H1 (cell line): ENCODE results near the gene ZDHHC1. TPM values are rescaled to one million over a fixed set of nuclear protein-coding genes. Genes with fewer than 3 reads are reported as not detected.

ENCODE experiments used
- CTCF ChIA-PET: fragments of 300-600 bp; sonication (Branson Sonifier 250); formaldehyde crosslinking; loops from one replicate; lab custom pipeline; 2021; ENCODE audit not compliant: partially characterized antibody; lab: Charles Lee
- POLR2A ChIA-PET: fragments of 300-600 bp; sonication (Branson Sonifier 250); formaldehyde crosslinking; loops from one replicate; lab custom pipeline; 2021; ENCODE audit warnings: inconsistent platforms; ENCODE audit not compliant: partially characterized antibody; lab: Charles Lee
- DNase-seq, 2 experiments: peaks; one replicate each; pipeline versions ENCODE4 v3.0.0 to v3.0.0-alpha.2; 2010 to 2022; ENCODE audit warnings: low spot score in 2 of 2, low read depth in 1 of 2, mixed read lengths in 1 of 2
- FAIRE-seq: peaks from 2 replicates; lab custom pipeline; 2011; peaks lifted over from hg19 to GRCh38; lab: Jason Lieb, UNC
- H2AFZ ChIP-seq: 2 replicates; pipeline ENCODE4 v1.8.1; 2012; ENCODE audit warnings: low read length, inconsistent platforms
- H2AK5ac ChIP-seq: 2 replicates; pipeline ENCODE4 v1.6.1; 2013; ENCODE audit warnings: low read depth, low read length
- H2BK120ac ChIP-seq: replicated peaks from 2 replicates; pipeline ENCODE3; 2013; ENCODE audit warnings: low read depth, low read length, inconsistent platforms
- H2BK12ac ChIP-seq: 2 replicates; pipeline ENCODE4 v1.6.1; 2013; ENCODE audit warnings: low read depth, low read length
- H2BK15ac ChIP-seq: 2 replicates; pipeline ENCODE4 v1.6.1; 2013; ENCODE audit warnings: low read length
- H2BK20ac ChIP-seq: 2 replicates; pipeline ENCODE4 v1.6.1; 2013; ENCODE audit warnings: low read length
- H2BK5ac ChIP-seq: 2 replicates; pipeline ENCODE4 v1.6.1; 2013; ENCODE audit warnings: low read depth, low read length
- H3K14ac ChIP-seq: 2 replicates; pipeline ENCODE4 v1.6.1; 2013; ENCODE audit warnings: inconsistent platforms; ENCODE audit not compliant: insufficient read length
- H3K18ac ChIP-seq: 2 replicates; pipeline ENCODE4 v1.6.1; 2013; ENCODE audit warnings: low read length; ENCODE audit errors: extremely low read depth
- H3K23ac ChIP-seq: 2 replicates; pipeline ENCODE4 v1.6.1; 2013; ENCODE audit warnings: inconsistent platforms; ENCODE audit not compliant: insufficient read length
- H3K23me2 ChIP-seq: 2 replicates; pipeline ENCODE4 v1.6.1; 2013; ENCODE audit warnings: low read depth, low read length
- H3K27ac ChIP-seq: 2 replicates; pipeline ENCODE4 v1.6.1; 2011; ENCODE audit warnings: low read depth, low read length, inconsistent platforms
- H3K27me3 ChIP-seq, 4 experiments: replicated peaks in 1 of 4; 1 replicate in 1 of 4; 2 replicates in 3 of 4; pipeline versions ENCODE4 v1.6.1 to v1.8.1; 2011 to 2013; ENCODE audit warnings: low read length in 3 of 4, mild to moderate bottlenecking in 3 of 4, inconsistent platforms in 2 of 4, mixed read lengths in 2 of 4, moderate library complexity in 1 of 4; ENCODE audit not compliant: control insufficient read depth in 3 of 4, insufficient read depth in 3 of 4; ENCODE audit errors: extremely low read depth in 1 of 4
- H3K36me3 ChIP-seq, 4 experiments: 2 replicates each; pipeline versions ENCODE4 v1.6.1 to v1.8.1; 2011 to 2013; ENCODE audit warnings: mild to moderate bottlenecking in 4 of 4, low read length in 3 of 4, moderate library complexity in 2 of 4, control low read depth in 1 of 4, inconsistent platforms in 1 of 4; ENCODE audit not compliant: insufficient read depth in 4 of 4, control insufficient read depth in 2 of 4
- H3K4ac ChIP-seq: replicated peaks from 2 replicates; pipeline ENCODE3; 2013; ENCODE audit warnings: low read length, low read depth, mixed read lengths, inconsistent platforms; ENCODE audit not compliant: insufficient read length
- H3K4me1 ChIP-seq, 4 experiments: replicated peaks in 1 of 4; 1 replicate in 1 of 4; 2 replicates in 3 of 4; pipeline versions ENCODE4 v1.6.1 to v1.8.1; 2011 to 2013; ENCODE audit warnings: low read length in 3 of 4, inconsistent platforms in 2 of 4, mixed read lengths in 1 of 4; ENCODE audit not compliant: insufficient read depth in 4 of 4, control insufficient read depth in 3 of 4
- H3K4me2 ChIP-seq, 2 experiments: 2 replicates each; pipeline versions ENCODE4 v1.6.1 to v1.8.1; 2011 to 2013; ENCODE audit warnings: low read depth in 2 of 2, low read length in 2 of 2, control low read depth in 1 of 2, inconsistent platforms in 1 of 2, mild to moderate bottlenecking in 1 of 2; ENCODE audit not compliant: insufficient read depth in 1 of 2
- H3K4me3 ChIP-seq, 4 experiments: fragments of 200-600, 300-600 bp in 1 of 4; sonication (generic), shearing (Covaris generic), sonication (Bioruptor Twin) in 1 of 4; 2 replicates each; pipeline versions ENCODE4 v1.5.1 to v1.8.1; 2011 to 2016; ENCODE audit warnings: low read length in 4 of 4, low read depth in 3 of 4, control low read depth in 2 of 4, inconsistent platforms in 2 of 4, mild to moderate bottlenecking in 2 of 4, mixed read lengths in 1 of 4, moderate library complexity in 1 of 4; ENCODE audit not compliant: insufficient read depth in 2 of 4; ENCODE audit errors: extremely low read depth in 1 of 4
- H3K56ac ChIP-seq: replicated peaks from 2 replicates; pipeline ENCODE3; 2013; ENCODE audit warnings: low read depth, mild to moderate bottlenecking, mixed read lengths, low read length, inconsistent platforms; ENCODE audit not compliant: insufficient read length
- H3K79me1 ChIP-seq: 2 replicates; pipeline ENCODE4 v1.6.1; 2013; ENCODE audit warnings: low read depth, low read length, control low read depth
- H3K79me2 ChIP-seq, 2 experiments: 2 replicates each; pipeline versions ENCODE4 v1.6.1 to v1.8.1; 2012 to 2013; ENCODE audit warnings: low read length in 2 of 2, mild to moderate bottlenecking in 2 of 2, inconsistent platforms in 1 of 2; ENCODE audit not compliant: insufficient read depth in 2 of 2, control insufficient read depth in 1 of 2
- H3K9ac ChIP-seq, 4 experiments: replicated peaks in 1 of 4; 1 replicate in 1 of 4; 2 replicates in 3 of 4; pipeline versions ENCODE4 v1.6.1 to v1.8.1; 2011 to 2013; ENCODE audit warnings: low read depth in 3 of 4, low read length in 3 of 4, control low read depth in 2 of 4, mild to moderate bottlenecking in 2 of 4, moderate library complexity in 2 of 4, inconsistent platforms in 1 of 4; ENCODE audit errors: extremely low read depth in 1 of 4
- H3K9me3 ChIP-seq, 2 experiments: 2 replicates each; pipeline versions ENCODE4 v1.6.1 to v1.8.1; 2012 to 2013; ENCODE audit warnings: mild to moderate bottlenecking in 2 of 2, moderate library complexity in 2 of 2, control low read depth in 1 of 2, inconsistent platforms in 1 of 2, low read depth in 1 of 2, low read length in 1 of 2, mixed read lengths in 1 of 2; ENCODE audit not compliant: insufficient read depth in 2 of 2
- H4K20me1 ChIP-seq, 2 experiments: replicated peaks in 1 of 2; 2 replicates each; pipeline versions ENCODE3 to v1.8.1; 2011 to 2013; ENCODE audit warnings: inconsistent platforms in 2 of 2, low read length in 2 of 2, mild to moderate bottlenecking in 1 of 2; ENCODE audit not compliant: insufficient read depth in 2 of 2, control insufficient read depth in 1 of 2
- H4K5ac ChIP-seq: 2 replicates; pipeline ENCODE4 v1.6.1; 2013; ENCODE audit warnings: low read length, low read depth, mixed read lengths, inconsistent platforms; ENCODE audit not compliant: insufficient read length
- H4K8ac ChIP-seq: 2 replicates; pipeline ENCODE4 v1.8.0; 2013; ENCODE audit warnings: mild to moderate bottlenecking, moderate library complexity, low read length, inconsistent platforms; ENCODE audit not compliant: insufficient read depth; ENCODE audit errors: extremely low read depth
- H4K91ac ChIP-seq: replicated peaks from 2 replicates; pipeline ENCODE3; 2013; ENCODE audit warnings: low read length, mixed read lengths, inconsistent platforms; ENCODE audit not compliant: insufficient read length
- WGBS, 2 experiments: shearing (Covaris generic) in 1 of 2; methylation state at CpG; one replicate each; pipeline versions ENCODE4 v1.1.6 to v1.1.7; 2013 to 2015; ENCODE audit warnings: low lambda C conversion rate in 2 of 2, mixed read lengths in 2 of 2, inconsistent platforms in 1 of 2, low coverage in 1 of 2, missing lambda C conversion rate in 1 of 2; ENCODE audit not compliant: insufficient replicate concordance in 2 of 2, insufficient coverage in 1 of 2, insufficient read length in 1 of 2; ENCODE audit errors: extremely low coverage in 1 of 2, missing lambda C conversion rate in 1 of 2; 5-methylcytosine and 5-hydroxymethylcytosine counted together
- polyA plus RNA-seq, 7 experiments: library from polyadenylated mRNA; depleted of rRNA in 3 of 7; stranded (reverse) in 5 of 7; unstranded in 2 of 7; fragments of >200 nt in 5 of 7; fragments of 200-250 nt in 2 of 7; gene quantifications; 1 replicate in 5 of 7; 2 replicates in 1 of 7; 4 replicates in 1 of 7; pipeline versions ENCODE4 v1.2.1 to v1.2.3, GENCODE V29; 2011 to 2013; ENCODE audit warnings: missing spikeins in 2 of 7, mixed read lengths in 2 of 7
- total RNA-seq: library from RNA; stranded (reverse); fragmentation: NEBNext Ultra II Directional; extraction: Animal tissue kit (Norgen Biotek cat#: 25700); gene quantifications from 2 replicates; pipeline ENCODE4 v1.2.1, GENCODE V29; 2021

Gene ZDHHC1
- total and polyA plus RNA-seq, 2 of the 8 experiments (the other 6 are each of a cell fraction or from before 2014, with no cell fraction given): 3.1 to 4.9 TPM

GRCh38 chr16:67459066-67459860 is 43.0 kb upstream of the ZDHHC1 start:
- no peak overlapping the region for H3K14ac ChIP-seq
- H4K5ac ChIP-seq: no peak overlapping the region
- no peak overlapping the region for H2BK12ac ChIP-seq
- no peak overlapping the region for H2BK5ac ChIP-seq
- FAIRE-seq (no peak), DNase-seq (no peak)
- no peaks in the 10 kb centered on the region for H3K27me3 ChIP-seq
- 0 out of 2 replicates have a peak overlapping the region, but pooled peaks have one; percentile 72 for H2BK15ac ChIP-seq
- H2AFZ ChIP-seq: no peak overlapping the region
- H2BK20ac ChIP-seq: no peak overlapping the region
- POLR2A ChIA-PET: interaction anchor here (1.1 kb wide), 1 partner anchor 13 kb away, joined by 3 read pairs; no protein-coding TSS in a partner anchor
- no peak overlapping the region for H3K23ac ChIP-seq
- H4K8ac ChIP-seq: no peak overlapping the region
- H4K20me1 ChIP-seq: peaks cover 13 to 19% of the 10 kb centered on the region in 2 experiments
- no peak overlapping the region for H2BK120ac ChIP-seq
- H3K36me3 ChIP-seq: no peaks in the 10 kb centered on the region
- H3K23me2 ChIP-seq: no peaks in the 10 kb centered on the region
- no peaks in the 10 kb centered on the region; a peak in 1 of 7 replicates for H3K4me1 ChIP-seq
- H3K79me1 ChIP-seq: peaks cover 4% of the 10 kb centered on the region
- H3K4ac ChIP-seq: no peak overlapping the region
- H3K18ac ChIP-seq: no peak overlapping the region
- no peak overlapping the region for H2AK5ac ChIP-seq
- H3K79me2 ChIP-seq: no peaks in the 10 kb centered on the region
- CTCF ChIA-PET: interaction anchor here (0.6 to 28.6 kb wide), 6 partner anchors 15 to 191 kb away, joined by 3 to 683 read pairs (median 13); partner anchors contain the start of genes ATP6V0D1 and HSD11B2
- no peak overlapping the region for H3K56ac ChIP-seq
- WGBS, 2 experiments: 86% methylated on average over 7 of the region's 7 CpGs; no CpG with 5 or more reads in 1 of the 2 experiments
- H3K27ac ChIP-seq: no peak overlapping the region
- no peaks in the 10 kb centered on the region for H3K9me3 ChIP-seq
- no peak overlapping the region for H3K9ac ChIP-seq
- no peak overlapping the region for H4K91ac ChIP-seq
- H3K4me2 ChIP-seq: no peak overlapping the region
- H3K4me3 ChIP-seq: no peak overlapping the region
